SU-DHL-6 (cell line): ENCODE results near the gene TAF15.

Experiments
- EZH2phosphoT487 ChIP-seq: fragments of 200-600 bp; sonication (generic), shearing (Covaris generic); conservative IDR thresholded peaks from 2 replicates; pipeline ENCODE4 v1.6.1; 2018; ENCODE audit warnings: mild to moderate bottlenecking, antibody characterized with exemption, low read length, moderate library complexity, mixed read lengths
- TF ChIP-seq, protein P1 (sequence below): fragments of 200-600 bp; sonication (generic); IDR thresholded peaks from one replicate; pipeline ENCODE4 v1.5.1; 2017; ENCODE audit warnings: antibody characterized with exemption, mild to moderate bottlenecking, low read length, moderate library complexity; ENCODE audit not compliant: insufficient read depth, poor library complexity, severe bottlenecking

DNA sequence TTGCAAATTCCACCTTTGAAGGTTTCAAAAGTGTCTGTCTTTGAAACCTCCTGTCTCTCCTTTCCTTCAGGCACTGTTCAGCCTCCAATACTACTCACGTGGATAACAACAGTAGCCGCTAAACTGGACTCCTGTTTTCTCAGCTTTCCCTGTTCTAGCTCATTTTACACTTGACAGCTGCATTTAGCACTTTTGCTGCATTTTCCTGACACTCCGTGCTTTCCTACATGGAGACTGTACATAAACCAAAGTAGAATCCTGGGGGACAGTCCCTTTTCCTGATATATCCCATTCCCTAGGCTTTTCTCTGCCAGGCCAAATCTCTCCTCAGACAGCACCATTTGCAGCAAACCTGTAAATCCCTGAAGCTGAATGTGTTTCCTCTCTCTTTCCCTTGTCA lies 67.2 kb downstream of the TAF15 start:
- TF ChIP-seq, protein P1, sequence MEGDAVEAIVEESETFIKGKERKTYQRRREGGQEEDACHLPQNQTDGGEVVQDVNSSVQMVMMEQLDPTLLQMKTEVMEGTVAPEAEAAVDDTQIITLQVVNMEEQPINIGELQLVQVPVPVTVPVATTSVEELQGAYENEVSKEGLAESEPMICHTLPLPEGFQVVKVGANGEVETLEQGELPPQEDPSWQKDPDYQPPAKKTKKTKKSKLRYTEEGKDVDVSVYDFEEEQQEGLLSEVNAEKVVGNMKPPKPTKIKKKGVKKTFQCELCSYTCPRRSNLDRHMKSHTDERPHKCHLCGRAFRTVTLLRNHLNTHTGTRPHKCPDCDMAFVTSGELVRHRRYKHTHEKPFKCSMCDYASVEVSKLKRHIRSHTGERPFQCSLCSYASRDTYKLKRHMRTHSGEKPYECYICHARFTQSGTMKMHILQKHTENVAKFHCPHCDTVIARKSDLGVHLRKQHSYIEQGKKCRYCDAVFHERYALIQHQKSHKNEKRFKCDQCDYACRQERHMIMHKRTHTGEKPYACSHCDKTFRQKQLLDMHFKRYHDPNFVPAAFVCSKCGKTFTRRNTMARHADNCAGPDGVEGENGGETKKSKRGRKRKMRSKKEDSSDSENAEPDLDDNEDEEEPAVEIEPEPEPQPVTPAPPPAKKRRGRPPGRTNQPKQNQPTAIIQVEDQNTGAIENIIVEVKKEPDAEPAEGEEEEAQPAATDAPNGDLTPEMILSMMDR, result no peak
- TF ChIP-seq EZH2phosphoT487, result no peak
